Measurements from ENCODE around the gene ADH6.

DNA sequence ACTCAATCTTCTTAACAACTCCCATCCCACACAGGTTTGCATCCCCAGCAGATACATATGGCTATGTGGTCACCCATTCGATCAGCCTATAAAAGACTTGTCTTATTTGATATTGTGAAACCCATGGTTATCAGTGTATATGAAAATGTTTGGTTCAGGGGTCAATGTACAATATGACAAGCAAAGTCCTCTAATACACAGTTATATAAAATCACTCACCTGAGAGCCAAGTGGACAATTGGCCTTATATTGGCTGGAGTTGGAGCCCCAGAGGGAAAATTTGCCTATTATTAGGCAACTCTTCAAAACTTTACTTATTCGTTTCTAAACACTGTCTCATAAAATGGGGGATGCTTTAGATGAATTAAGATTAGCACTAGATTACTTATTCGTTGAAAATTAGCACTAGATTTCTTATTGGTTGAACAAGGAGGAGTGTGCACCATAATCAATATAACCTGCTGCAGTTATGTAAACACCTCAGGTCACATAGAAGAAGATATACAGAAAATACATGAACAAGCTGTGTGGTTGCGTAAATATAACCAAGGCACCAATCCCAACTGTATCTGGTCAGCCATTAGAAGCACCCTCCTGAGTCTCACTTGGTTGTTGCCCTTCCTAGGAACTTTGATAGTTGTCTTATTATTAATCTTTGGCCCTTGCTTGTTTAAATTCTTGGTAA is 64.2 kb downstream of the ADH6 start:
- TF ChIP-seq POLR2A (IDR thresholded peaks at IDR 0.05) (no peak), EP300 (IDR thresholded peaks at IDR 0.05) (no peak)
- TF ChIP-seq, protein P1, sequence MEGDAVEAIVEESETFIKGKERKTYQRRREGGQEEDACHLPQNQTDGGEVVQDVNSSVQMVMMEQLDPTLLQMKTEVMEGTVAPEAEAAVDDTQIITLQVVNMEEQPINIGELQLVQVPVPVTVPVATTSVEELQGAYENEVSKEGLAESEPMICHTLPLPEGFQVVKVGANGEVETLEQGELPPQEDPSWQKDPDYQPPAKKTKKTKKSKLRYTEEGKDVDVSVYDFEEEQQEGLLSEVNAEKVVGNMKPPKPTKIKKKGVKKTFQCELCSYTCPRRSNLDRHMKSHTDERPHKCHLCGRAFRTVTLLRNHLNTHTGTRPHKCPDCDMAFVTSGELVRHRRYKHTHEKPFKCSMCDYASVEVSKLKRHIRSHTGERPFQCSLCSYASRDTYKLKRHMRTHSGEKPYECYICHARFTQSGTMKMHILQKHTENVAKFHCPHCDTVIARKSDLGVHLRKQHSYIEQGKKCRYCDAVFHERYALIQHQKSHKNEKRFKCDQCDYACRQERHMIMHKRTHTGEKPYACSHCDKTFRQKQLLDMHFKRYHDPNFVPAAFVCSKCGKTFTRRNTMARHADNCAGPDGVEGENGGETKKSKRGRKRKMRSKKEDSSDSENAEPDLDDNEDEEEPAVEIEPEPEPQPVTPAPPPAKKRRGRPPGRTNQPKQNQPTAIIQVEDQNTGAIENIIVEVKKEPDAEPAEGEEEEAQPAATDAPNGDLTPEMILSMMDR (IDR thresholded peaks at IDR 0.05) = no peak
